Activated CD4-positive, alpha-beta T cell treated with anti-CD3 and anti-CD28 coated beads, Interleukin-10, Interleukin-2, amounts not matched to agents 100 ng/mL and 50 ng/mL, durations not matched to agents 16 hours and 8 hours (primary cell): ENCODE data around the gene ARHGAP29.

Source experiments
- DNase-seq: peaks from one replicate; pipeline ENCODE4 v3.0.0-alpha.2; 2020

The ARHGAP29 gene

DNA sequence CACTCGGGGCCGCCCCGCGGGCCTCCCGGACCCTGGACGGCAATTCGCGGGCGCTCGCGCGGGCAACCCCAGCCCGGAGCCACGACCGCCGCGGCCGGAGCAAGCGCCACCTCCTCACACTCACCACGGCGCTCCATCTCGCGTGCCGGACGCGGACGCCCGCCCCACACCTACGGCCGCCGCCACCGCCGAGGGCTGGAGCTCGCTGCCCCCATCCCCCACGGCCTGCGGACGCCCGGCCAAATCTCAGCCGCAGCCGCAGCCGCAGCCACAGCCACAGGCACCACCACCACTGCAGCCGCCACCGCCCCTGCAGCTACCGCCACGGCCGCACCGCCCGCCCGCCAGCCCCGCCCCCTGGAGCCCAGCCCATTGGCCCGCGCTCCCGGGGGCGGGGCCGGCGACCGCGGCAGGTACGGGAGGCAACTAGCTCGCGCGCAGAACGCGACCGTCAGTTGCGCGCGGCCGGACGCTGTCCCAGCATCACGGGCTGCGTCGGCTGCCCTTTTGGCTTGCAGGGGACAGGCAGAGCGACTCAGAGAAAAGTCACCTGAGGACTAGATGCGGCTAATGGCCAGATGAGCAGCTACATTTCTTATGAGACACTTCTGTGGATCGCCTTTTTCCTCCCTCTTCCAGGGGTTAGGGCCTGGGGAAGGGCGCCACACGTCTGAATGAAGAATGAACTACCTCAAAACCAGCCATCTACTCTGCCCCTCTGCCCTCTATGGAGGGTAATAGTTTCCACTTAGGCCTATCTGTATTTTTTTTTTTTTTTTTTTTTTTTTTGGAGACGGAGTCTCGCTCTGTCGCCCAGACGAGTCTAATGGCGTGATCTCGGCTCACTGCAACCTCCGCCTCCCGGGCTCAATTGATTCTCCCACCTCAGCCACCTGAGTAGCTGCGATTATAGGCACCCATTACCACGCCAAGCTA lies at the start of gene ARHGAP29:
Gene ARHGAP29 (minus strand): TSS at position 294 of the 936 bp plus-strand sequence. CDS start 5,973 bp downstream, outside the sequence.
- DNase-seq, result peak; percentile 71

DNA sequence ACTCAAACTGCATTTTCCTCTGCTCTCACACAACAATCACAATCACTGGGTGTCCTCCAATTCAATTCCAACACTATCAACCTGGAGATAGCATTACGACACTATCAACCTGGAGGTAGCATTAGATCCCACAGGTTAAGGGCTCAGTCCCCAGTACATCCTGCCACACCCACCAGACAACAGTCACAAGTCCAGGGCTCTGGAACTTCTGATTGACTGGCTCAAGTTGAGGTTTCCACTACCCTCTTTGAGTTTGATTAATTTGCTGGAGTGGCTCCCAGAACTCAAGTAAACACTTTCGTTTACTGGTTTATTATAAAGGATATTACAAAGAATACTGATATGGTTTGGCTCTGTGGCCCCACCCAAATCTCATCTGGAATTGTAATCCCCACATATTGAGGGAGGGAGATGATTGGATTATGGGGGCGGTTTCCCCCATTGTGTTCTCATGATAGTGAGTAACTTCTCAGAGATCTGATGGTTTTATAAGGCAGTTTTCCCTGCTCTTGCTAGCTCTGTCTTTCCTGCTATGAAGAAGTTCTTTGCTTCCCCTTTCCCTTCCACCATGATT lies 49.6 kb upstream of the ARHGAP29 start:
- no peak for DNase-seq

- DNase-seq, result no peak
These were observed 47.8 kb upstream of the ARHGAP29 start for GRCh38 chr1:94285031-94285654.

DNA sequence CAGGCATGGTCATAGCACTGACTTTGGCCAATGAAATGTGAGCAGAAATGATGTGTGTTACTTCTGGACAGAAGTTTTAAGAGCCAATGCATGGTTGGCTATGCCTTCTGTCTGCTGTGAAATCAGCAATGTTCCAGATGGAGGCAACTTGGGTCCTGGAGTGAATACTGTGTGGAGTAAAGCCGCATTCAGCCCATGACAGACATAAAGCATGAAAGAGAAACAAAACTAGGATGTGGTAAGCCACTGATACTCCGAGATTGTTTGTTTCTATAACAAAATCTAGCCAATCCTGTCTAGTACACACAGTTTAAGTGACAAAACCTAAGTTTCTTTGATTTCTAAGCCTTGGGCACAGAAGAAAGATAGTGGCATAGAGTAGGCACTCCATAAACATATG lies 47.1 kb upstream of the ARHGAP29 start:
- DNase-seq, result no peak

DNA sequence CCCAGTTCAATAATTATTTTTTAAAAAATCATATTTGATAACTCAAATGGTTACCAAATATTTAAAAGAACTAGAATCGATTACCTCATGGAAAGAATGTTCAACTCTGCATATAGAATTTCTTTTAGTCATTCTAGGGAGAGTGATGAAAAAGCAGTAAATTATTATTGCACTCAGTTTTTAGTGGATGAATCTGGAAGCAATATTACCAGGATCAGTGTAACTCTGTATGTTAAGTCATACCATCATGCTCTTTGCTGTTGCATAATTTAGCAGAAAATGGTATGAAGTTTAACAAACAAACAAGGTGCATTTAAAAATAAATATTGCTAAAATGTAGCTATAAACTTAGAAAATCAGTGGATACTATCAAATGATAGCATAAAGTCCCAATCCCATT lies 46.1 kb upstream of the ARHGAP29 start:
- no peak for DNase-seq

DNA sequence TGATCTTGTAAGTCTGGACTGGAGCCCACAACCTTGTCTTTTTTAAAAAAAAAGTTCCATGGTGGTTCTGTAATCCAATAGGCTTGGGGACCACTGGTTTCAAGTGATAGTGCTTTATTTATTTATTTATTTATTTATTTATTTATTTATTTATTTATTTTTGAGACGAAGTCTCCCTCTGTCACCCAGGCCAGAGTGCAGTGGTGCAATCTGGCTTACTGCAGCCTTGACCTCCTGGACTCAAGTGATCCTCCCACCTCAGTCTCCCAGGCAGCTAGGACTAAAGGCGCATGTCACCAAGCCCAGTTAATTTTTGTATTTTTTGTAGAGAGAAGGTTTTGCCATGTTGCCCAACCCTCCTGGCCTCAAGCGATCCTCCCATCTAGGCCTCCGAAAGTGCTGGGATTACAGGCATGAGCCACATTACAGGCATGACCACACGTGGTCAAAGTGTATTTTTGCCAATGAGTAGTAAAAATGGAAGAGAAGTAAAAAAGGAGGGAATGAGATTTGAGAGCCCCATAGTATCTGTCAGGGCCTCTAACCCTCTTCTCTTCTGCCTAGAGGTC lies 44.8 kb upstream of the ARHGAP29 start:
- no peak for DNase-seq

GRCh38 chr1:94281361-94282142 lies 44.2 kb upstream of the ARHGAP29 start:
- no peak for DNase-seq

DNA sequence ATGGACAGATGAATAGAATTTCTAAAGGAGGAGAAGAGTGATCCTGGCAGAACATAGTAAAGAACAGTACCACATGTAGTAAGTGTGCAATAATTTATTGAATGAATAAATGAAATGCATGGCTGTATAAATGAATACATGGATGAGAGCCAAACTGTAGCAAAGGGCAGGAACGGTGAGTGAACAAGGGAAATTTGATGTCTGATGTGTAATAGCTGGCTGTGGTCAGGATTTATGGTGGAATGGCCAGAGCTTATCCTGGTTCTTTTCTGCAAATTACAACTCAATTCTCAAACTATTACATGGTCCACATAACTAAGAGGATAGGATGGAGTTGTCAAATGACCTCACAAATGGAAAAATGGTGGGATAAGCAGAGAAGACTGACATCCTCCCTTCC lies 43.2 kb upstream of the ARHGAP29 start:
- DNase-seq, result no peak

- no peak for DNase-seq
These were observed 42.1 kb upstream of the ARHGAP29 start for GRCh38 chr1:94279462-94279861.

DNA sequence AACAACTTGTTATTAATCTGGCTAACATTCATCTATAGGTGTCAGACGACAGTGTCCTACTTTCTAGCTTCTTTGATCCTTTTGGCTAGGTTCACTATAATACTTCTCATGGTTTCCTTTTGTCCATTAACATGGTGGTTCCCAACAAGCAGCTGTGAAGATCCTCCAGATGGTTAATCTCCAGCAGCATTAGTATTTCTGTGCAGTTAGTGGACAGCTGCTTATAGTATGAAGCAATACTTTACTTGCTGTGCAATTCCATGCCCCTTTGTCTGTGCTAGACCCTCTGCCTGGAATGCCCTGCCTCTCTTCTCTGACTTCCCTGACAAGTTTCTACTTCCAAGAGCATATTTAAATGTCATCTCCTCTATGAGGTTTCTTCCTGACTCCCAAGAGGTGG lies 41.7 kb upstream of the ARHGAP29 start:
- no peak for DNase-seq

- DNase-seq, result no peak
These were observed 39.6 kb upstream of the ARHGAP29 start for GRCh38 chr1:94276988-94277434.

GRCh38 chr1:94275083-94275482 lies 37.7 kb upstream of the ARHGAP29 start:
- DNase-seq, result no peak

GRCh38 chr1:94274561-94274960 lies 37.2 kb upstream of the ARHGAP29 start:
- no peak for DNase-seq

DNA sequence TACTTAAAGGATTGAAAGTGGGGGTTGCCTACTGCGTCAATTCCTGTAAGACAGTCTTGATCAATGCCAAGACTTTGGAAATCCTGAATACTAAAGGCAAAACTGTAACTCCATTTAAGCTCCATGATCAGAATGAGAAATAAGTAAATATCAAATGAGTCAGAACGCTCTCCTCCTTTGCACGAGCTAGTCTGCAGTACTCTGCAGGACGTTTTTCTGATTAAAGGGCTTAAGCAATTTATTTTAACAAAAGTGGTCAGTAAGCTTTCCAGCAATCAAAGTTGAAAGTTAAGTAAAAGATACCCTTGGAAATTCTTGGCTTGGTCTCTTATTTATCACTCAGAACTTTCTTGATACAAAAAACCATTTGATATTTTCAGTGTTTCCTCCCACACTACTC lies 35.7 kb upstream of the ARHGAP29 start:
- no peak for DNase-seq

- no peak for DNase-seq
These were observed 35.0 kb upstream of the ARHGAP29 start for GRCh38 chr1:94272388-94272787.

DNA sequence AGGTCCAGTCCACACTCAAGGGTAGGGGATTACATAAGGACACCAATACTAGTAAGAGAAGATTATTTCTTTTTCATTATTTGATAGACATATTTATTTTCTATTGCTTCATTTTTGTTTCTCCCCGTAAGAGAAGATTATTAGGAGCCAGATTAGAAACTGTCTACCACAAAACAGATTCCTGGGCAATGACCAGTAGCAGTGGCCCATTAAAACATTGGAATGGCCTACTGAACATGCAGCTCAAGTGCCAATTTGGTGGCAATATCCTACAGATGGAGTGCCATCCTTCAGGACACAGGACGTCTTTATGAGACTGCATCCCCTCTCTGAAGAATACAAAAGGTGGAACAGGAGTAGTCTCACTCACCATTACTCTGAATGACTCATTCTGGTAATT lies 34.0 kb upstream of the ARHGAP29 start:
- no peak for DNase-seq

DNA sequence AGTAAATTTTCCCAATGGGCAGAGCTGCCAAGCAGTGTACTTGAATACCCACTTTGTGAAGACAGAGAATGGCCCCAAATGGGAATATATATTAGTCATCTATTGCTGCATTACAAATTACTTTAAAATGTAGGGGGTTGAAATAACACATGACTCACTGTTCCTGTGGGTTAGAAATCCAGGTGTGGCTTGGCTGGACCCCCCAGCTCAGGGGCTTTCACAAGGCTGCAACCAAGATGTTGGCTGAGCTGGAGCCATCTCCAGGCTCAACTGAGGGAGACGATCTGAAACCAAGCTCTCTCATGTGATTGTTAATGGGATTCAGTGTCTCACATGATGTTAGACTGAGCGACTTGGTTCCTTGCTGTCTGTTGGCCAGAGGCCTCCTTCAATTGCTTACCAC lies 33.4 kb upstream of the ARHGAP29 start:
- no peak for DNase-seq

DNA sequence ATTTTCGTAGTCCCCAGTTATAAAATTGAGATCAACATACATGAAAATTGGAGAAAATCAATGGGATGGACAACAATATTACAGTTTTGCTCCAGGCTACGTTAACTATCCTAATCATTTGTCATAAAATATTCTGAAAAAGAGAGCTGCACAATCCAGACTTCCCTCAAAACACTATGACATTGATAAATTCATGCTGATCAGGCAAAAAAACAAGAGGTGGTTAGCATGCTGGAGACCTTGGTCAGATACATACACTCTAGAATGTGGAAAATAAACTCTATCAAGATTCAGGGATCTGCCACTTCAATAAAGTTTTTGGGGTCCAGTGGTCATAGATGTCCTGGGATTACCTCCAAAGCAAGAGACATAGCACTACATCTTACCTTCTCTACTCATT lies 32.5 kb upstream of the ARHGAP29 start:
- DNase-seq, result no peak

- no peak for DNase-seq
These were observed 28.5 kb upstream of the ARHGAP29 start for GRCh38 chr1:94265906-94266305.

DNA sequence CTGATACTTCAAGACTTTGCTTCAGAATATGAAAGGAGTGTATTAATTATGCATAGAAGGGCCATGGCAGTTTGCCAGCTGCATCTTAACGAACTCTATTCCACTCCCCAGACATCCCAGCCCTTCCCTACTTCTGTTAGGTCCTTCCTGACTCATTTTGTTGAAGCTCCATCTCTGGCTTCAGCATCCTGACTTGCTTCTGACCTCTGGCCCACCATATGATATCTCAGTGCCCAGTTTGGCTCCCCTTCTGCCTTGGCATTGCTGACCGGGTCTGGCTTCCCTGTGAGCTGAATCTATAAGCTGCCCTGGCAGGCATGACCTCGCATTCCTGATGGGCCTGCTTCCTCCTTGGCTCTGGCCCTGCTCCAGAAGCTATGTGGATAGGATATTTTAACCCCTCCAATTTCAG lies 27.6 kb upstream of the ARHGAP29 start:
- no peak for DNase-seq

DNA sequence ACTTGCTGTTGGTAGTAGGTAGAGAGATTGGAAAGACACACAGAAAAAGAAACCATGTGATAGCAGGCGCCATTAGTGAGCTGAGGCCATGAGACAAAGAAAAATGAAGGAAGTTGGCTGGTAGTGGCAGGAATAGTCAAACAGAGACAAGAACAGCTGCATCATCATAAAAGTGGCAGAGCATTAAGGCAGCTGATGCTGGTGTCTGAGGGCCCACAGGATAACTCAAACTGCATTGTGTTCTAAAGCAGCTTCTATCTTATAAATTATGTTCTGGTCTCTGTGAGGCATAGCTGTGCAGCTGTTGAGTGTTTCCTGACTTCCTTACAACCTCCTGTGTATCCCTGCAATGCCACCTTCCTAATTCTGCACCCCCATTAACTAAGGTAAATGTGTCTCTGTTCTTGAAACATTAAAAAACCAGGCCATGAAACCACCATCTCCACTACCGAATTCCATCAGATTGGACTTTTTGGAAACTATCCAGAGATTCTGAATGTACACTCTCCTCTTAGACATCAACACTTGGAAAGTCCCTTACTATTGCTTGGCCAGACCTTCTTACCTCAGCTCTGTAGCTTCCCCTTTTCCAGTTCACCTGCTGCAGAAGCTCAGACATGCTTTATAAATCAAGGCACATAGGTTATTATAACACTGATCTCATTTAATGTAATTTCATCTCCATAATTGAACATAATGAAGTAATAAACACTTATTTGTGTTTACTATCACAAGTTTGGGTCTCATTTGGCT lies 23.4 kb upstream of the ARHGAP29 start:
- DNase-seq, result no peak
